Motor neuron (in vitro differentiated cells): Measurements from ENCODE around the gene MELK. TPM values are rescaled to one million over a fixed set of nuclear protein-coding genes. Genes with fewer than 3 reads are reported as not detected.
"Not testable (repeated sequence)": the region's sequence is repeated elsewhere in the genome, so short reads cannot be mapped to it uniquely, and the experiment has no call there.

ENCODE experiments used
- ATAC-seq, 8 experiments: fragments of 200-7000 bp; cut with Tn5 transposase; replicated peaks in 6 of 8; 2 replicates each; pipeline ENCODE4 v1.8.0; 2021; ENCODE audit warnings: mild to moderate bottlenecking in 8 of 8, moderate library complexity in 8 of 8
- H3K27ac ChIP-seq, 2 donors: fragments of 250-450 bp; sonication (Bioruptor Pico); 2 replicates each; pipeline ENCODE4 v1.9.0; 2021; ENCODE audit warnings: antibody characterized with exemption in 2 of 2, mild to moderate bottlenecking in 2 of 2, moderate library complexity in 1 of 2
- H3K4me1 ChIP-seq, 2 donors: fragments of 250-450 bp; sonication (Bioruptor Pico); replicated peaks in 1 of 2; 2 replicates each; pipeline ENCODE4 v1.6.1; 2021; ENCODE audit warnings: antibody characterized with exemption in 2 of 2, mild to moderate bottlenecking in 2 of 2, moderate library complexity in 1 of 2
- H3K4me3 ChIP-seq, 5 donors: fragments of 250-450 bp; sonication (Bioruptor Pico); 2 replicates each; pipeline ENCODE4 v1.9.0; 2021; ENCODE audit warnings: antibody characterized with exemption in 5 of 5, mild to moderate bottlenecking in 5 of 5, moderate library complexity in 4 of 5
- WGBS, 10 experiments: fragments of 450-650 bp; shearing (Covaris generic); methylation state at CpG; one replicate each; pipeline ENCODE4 v1.0.0; 2022; 5-methylcytosine and 5-hydroxymethylcytosine counted together
- in situ Hi-C, 9 experiments: fragments of 400-800 bp; cut with MboI; loops; one replicate each; pipeline ENCODE4 v1.15.0; 2021; ENCODE audit warnings: low sequenced_read_pairs in 9 of 9, low pct_unique_long_range_greater_than_20kb in 2 of 9; ENCODE audit not compliant: unreplicated experiment in 9 of 9
- total RNA-seq, 8 experiments: library from RNA; unstranded; fragments of 300-600 nt; gene quantifications; 2 replicates each; pipeline versions ENCODE4 v1.2.3 to v1.2.4, GENCODE V29; 2022

MELK gene
- 10 to 100 TPM in 3 of 8 experiments, 1 to 10 TPM in 4, under 1 TPM in 1; 0.25 to 23.5 (median 1.6) TPM for total RNA-seq

DNA sequence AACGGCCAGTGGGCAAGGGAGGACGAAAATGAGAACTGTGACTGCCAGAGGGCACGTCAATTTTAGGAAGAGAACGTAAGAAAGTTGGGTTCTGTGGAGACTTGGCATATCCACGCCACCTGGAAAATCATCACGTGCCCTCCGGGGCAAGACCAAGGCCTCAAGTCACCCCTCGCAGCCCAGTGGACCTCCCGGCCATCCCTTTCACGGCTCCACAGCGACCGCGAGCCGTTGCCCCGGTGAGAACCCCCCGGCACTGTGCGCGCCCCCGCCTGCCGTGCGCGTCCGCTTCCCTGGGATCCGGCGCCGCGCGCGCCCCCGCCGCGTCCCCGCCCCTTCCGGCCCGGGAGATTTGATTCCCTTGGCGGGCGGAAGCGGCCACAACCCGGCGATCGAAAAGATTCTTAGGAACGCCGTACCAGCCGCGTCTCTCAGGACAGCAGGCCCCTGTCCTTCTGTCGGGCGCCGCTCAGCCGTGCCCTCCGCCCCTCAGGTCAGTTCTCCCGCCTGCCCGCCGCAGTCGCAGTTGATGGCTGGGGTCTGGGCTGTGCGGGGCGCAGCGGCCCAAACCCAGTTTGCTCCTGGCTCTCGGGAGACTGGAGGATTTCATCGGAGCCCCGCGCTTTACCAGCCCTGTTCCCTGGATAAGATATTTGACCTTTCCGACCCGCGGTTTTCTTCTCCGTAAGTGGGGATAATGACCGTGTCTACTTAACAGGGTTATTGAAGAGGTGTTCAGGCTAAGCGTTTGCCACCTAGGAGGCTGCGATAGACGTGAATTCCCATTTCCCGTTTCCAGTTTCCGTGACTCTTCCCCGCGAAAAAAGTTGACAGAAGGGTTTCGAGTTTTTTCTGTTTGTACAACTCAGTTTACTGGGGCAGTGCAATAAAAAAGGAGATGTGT is at the start of gene MELK:
Gene MELK (plus strand): TSS at position 381 of the 904 bp plus-strand sequence. CDS start 8,787 bp downstream, outside the sequence.
- peak within 1 kb of the TSS; percentile 9 to 65 for H3K27ac ChIP-seq
- in situ Hi-C loops, result loop anchor here in 3 of 9 experiments (25.0 kb wide), 1 partner anchor 160 kb away; the partner anchor contains the start of gene RNF38 (in 3 of the 3)

GRCh38 chr9:36530224-36530623 is 42.5 kb upstream of the MELK start:
- H3K4me3 ChIP-seq, result no peak overlapping the region
- in situ Hi-C loops, result loop anchor here in 1 of 9 experiments (25.0 kb wide), 1 partner anchor 118 kb away; the partner anchor contains the start of gene RNF38
- WGBS, 10 experiments, result 52 to 100% (median 83%) methylated on average over 1 to 2 of the region's 2 CpGs; no CpG with 5 or more reads in 5 of the 10 experiments
- peak in 1 of 8 experiments; percentile 39 for ATAC-seq
- H3K27ac ChIP-seq, result no peak overlapping the region
- H3K4me1 ChIP-seq, result no peaks in the 10 kb centered on the region

More for the DNA sequence above, at the start of gene MELK:
- H3K4me1 ChIP-seq, result peaks cover 0 to 2% of the 10 kb centered on the region in 2 donors
- 0 to 39% (median 0%) methylated on average over 1 to 11 of the region's 74 CpGs; no CpG with 5 or more reads in 3 of the 10 experiments for WGBS, 10 experiments
- ATAC-seq, result peak; percentile 89 to 96 (median 94)
- peak within 1 kb of the TSS; percentile 72 to 90 (median 81) for H3K4me3 ChIP-seq

DNA sequence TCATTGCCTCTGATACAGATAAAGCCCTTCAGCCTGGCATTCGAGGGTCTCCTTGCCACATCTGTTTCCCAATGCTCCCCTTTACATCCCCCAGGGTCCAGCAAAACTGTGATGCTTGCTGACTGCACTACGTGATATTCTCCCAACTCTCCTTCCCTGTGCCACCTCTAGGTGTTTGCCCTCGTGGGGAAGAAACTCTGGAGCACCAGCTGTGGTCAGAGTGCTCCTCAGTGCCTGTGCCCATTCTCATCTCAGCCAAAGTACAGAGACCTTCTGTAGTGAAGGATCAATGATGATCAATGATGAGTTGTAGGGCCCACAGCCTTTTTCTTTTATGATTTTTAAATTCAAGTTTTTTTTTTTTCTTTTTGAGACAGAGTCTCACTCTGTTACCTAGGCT is 40.3 kb upstream of the MELK start:
- H3K4me3 ChIP-seq, result no peak overlapping the region
- 0 to 73% (median 0%) methylated on average over 1 to 3 of the region's 3 CpGs; no CpG with 5 or more reads in 5 of the 10 experiments for whole genome bisulfite sequencing, 10 experiments
- ATAC-seq, result no peak
- in situ Hi-C loops, result loop anchor here in 1 of 9 experiments (25.0 kb wide), 1 partner anchor 120 kb away; the partner anchor contains the start of gene RNF38
- no peak overlapping the region for H3K27ac ChIP-seq
- H3K4me1 ChIP-seq, result no peaks in the 10 kb centered on the region

DNA sequence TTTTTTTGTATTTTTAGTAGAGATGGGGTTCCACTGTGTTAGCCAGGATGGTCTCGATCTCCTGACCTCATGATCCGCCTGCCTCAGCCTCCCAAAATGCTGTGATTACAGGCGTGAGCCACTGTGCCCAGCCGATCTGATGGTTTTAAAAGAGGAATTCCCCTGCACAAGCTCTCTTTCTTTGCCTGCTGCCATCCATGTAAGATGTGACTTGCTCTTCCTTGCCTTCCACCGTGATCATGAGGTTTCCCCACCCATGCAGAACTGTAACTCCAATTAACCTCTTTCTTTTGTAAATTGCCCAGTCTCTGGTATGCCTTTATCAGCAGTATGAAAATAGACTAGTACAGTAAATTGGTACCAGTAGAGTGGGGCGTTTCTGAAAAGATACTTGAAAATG is 39.0 kb upstream of the MELK start:
- H3K4me1 ChIP-seq, H3K4me3 ChIP-seq, ATAC-seq, H3K27ac ChIP-seq: not testable (repeated sequence)
- in situ Hi-C loops, result loop anchor here in 1 of 9 experiments (25.0 kb wide), 1 partner anchor 121 kb away; the partner anchor contains the start of gene RNF38
- WGBS, 10 experiments, result 0 to 95% (median 50%) methylated on average over 1 to 3 of the region's 6 CpGs; no CpG with 5 or more reads in 1 of the 10 experiments

DNA sequence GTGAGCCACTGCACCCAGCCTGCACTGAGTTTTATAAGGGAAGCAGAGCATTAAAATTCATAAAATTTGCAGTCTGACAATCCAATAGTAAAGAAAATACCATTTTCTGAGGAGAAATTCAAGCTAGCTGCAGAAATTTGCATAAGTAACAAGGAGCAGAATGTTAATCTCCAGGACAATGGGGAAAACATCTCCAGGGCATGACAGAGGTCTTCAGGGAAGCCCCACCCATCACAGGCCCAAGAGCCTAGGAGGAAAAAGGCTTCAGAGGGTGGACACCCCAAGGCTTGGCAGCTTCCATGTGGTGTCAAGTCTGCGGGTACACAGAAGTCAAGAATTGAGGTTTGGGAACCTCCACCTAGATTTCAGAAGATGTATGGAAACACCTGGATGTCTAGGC is 37.6 kb upstream of the MELK start:
- Histone ChIP-seq H3K4me3 (no peak overlapping the region), H3K4me1 (no peaks in the 10 kb centered on the region), H3K27ac (no peak overlapping the region)
- ATAC-seq, result peak in 3 of 8 experiments; percentile 93 to 98 (median 96)
- in situ Hi-C loops, result loop anchor here in 1 of 9 experiments (25.0 kb wide), 1 partner anchor 123 kb away; the partner anchor contains the start of gene RNF38
- 60 to 100% (median 82%) methylated on average over 1 of the region's 1 CpG; no CpG with 5 or more reads in 6 of the 10 experiments for WGBS, 10 experiments

GRCh38 chr9:36537861-36538260 is 34.8 kb upstream of the MELK start:
- Histone ChIP-seq H3K4me1 (no peaks in the 10 kb centered on the region), H3K27ac (no peak overlapping the region), H3K4me3 (no peak overlapping the region)
- in situ Hi-C loops, result loop anchor here in 1 of 9 experiments (25.0 kb wide), 1 partner anchor 126 kb away; the partner anchor contains the start of gene RNF38
- no peak for ATAC-seq
- WGBS, 10 experiments, result 60 to 100% (median 83%) methylated on average over 1 of the region's 4 CpGs; no CpG with 5 or more reads in 6 of the 10 experiments

DNA sequence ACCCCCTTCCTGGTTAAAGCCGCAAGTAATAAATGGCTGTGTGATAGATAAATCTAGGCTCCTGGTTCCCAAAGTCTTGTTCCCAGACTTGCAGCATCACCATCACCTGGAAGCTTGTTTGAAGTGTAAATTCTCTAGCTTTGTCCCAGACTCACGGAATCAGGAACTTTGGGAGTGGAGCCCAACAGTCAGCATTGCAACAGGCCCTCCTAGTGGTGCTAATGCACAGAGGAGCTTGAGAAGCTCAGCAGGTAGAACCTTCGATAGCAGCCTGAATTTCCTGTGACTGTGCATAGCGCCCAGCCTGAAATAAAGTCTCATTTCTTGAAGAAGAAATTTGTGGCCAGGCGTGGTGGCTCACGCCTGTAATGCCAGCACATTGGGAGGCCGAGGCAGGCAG is 30.3 kb upstream of the MELK start:
- 61 to 100% (median 72%) methylated on average over 1 to 5 of the region's 7 CpGs; no CpG with 5 or more reads in 4 of the 10 experiments for WGBS, 10 experiments
- in situ Hi-C loops, result loop anchor here in 1 of 9 experiments (25.0 kb wide), 1 partner anchor 130 kb away; the partner anchor contains the start of gene RNF38
- ATAC-seq, result no peak
- no peak overlapping the region for H3K27ac ChIP-seq
- H3K4me1 ChIP-seq, result no peaks in the 10 kb centered on the region
- no peak overlapping the region for H3K4me3 ChIP-seq

DNA sequence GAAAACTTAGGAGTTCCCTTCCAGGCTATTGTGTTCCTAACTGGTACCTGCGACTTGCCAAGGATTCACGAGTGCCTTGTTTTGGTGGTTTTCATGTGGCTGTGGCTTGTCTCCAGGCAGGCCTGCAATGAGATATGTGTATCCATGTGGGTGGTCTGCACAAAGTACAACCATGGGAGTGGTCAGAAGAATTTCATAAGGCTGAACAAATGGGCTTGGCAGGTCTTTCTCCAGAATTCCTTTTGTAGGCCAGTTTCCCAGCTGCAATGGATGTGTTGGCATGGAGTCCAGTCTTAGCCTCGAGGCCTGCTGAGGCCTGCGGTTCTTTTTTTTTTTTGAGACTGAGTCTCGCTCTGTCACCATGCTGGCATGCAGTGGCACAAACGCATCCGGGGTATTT is 28.8 kb upstream of the MELK start:
- no peak overlapping the region for H3K4me3 ChIP-seq
- WGBS, 10 experiments, result 0 to 97% (median 60%) methylated on average over 2 to 6 of the region's 7 CpGs; no CpG with 5 or more reads in 1 of the 10 experiments
- no peak overlapping the region for H3K27ac ChIP-seq
- H3K4me1 ChIP-seq, result no peaks in the 10 kb centered on the region
- ATAC-seq, result peak in 4 of 8 experiments; percentile 54 to 97 (median 76)
- in situ Hi-C loops, result loop anchor here in 1 of 9 experiments (25.0 kb wide), 1 partner anchor 132 kb away; the partner anchor contains the start of gene RNF38

- peak in 1 of 8 experiments; percentile 69 for ATAC-seq
- no peak overlapping the region for H3K27ac ChIP-seq
- no peaks in the 10 kb centered on the region for H3K4me1 ChIP-seq
- no peak overlapping the region for H3K4me3 ChIP-seq
- in situ Hi-C loops, result loop anchor here in 1 of 9 experiments (25.0 kb wide), 1 partner anchor 135 kb away; the partner anchor contains the start of gene RNF38
- 47 to 100% (median 83%) methylated on average over 1 to 3 of the region's 3 CpGs; no CpG with 5 or more reads in 1 of the 10 experiments for WGBS, 10 experiments
Observed at GRCh38 chr9:36547598-36547997, 25.1 kb upstream of the MELK start.

GRCh38 chr9:36548454-36548853 is 24.2 kb upstream of the MELK start:
- Histone ChIP-seq H3K4me1 (no peaks in the 10 kb centered on the region), H3K27ac (no peak overlapping the region), H3K4me3 (no peak overlapping the region)
- 100% methylated on average over 1 of the region's 1 CpG; no CpG with 5 or more reads in 7 of the 10 experiments for WGBS, 10 experiments
- in situ Hi-C loops, result loop anchor here in 1 of 9 experiments (25.0 kb wide), 1 partner anchor 136 kb away; the partner anchor contains the start of gene RNF38
- ATAC-seq, result no peak

GRCh38 chr9:36550135-36550534 is 22.6 kb upstream of the MELK start:
- in situ Hi-C loops, result loop anchor here in 6 of 9 experiments (5.0 to 25.0 kb wide), 3 partner anchors 138 to 145 kb away; partner anchors contain the start of gene RNF38 (in 5 of the 6)
- Histone ChIP-seq H3K4me1 (no peaks in the 10 kb centered on the region), H3K4me3 (no peak overlapping the region), H3K27ac (no peak overlapping the region)
- no peak for ATAC-seq
- WGBS, 10 experiments, result 67 to 100% (median 93%) methylated on average over 1 to 8 of the region's 8 CpGs; no CpG with 5 or more reads in 2 of the 10 experiments

GRCh38 chr9:36550631-36551098 is 22.0 kb upstream of the MELK start:
- not testable (repeated sequence) for ATAC-seq, H3K4me1 ChIP-seq, H3K4me3 ChIP-seq, H3K27ac ChIP-seq
- in situ Hi-C loops, result loop anchor here in 6 of 9 experiments (5.0 to 25.0 kb wide), 3 partner anchors 138 to 146 kb away; partner anchors contain the start of gene RNF38 (in 5 of the 6)
- WGBS, 10 experiments, result 67 to 100% (median 84%) methylated on average over 2 to 9 of the region's 10 CpGs; no CpG with 5 or more reads in 3 of the 10 experiments
